Brain pericyte (primary cell): ENCODE measurements around the gene CRIP1.

ENCODE experiments used
- DNase-seq: peaks from one replicate; pipeline ENCODE4 v3.0.0-alpha.2; 2012; ENCODE audit warnings: low read depth, low spot score

The CRIP1 gene

GRCh38 chr14:105531894-105532623 is 45.4 kb downstream of the CRIP1 start:
- no peak for DNase-seq

- no peak for DNase-seq
Measured at GRCh38 chr14:105532735-105533141, 46.1 kb downstream of the CRIP1 start.

- DNase-seq, result no peak
Measured at GRCh38 chr14:105533391-105533790, 46.7 kb downstream of the CRIP1 start.

GRCh38 chr14:105533811-105534498 is 47.3 kb downstream of the CRIP1 start:
- DNase-seq, result no peak

- no peak for DNase-seq
Measured at GRCh38 chr14:105534586-105534985, 47.9 kb downstream of the CRIP1 start.

GRCh38 chr14:105536051-105536450 is 49.4 kb downstream of the CRIP1 start:
- no peak for DNase-seq

GRCh38 chr14:105536691-105537579 is 50.2 kb downstream of the CRIP1 start:
- DNase-seq, result no peak

GRCh38 chr14:105537580-105538474 is 51.1 kb downstream of the CRIP1 start:
- no peak for DNase-seq
